HUES6 (cell line): Measurements from ENCODE around the gene ZFYVE26.

Source experiments
- H3K27ac ChIP-seq: 2 replicates; pipeline ENCODE4 v1.7.0; 2013; ENCODE audit warnings: low read depth, mild to moderate bottlenecking, low read length, inconsistent platforms
- H3K27me3 ChIP-seq: 2 replicates; pipeline ENCODE4 v1.6.1; 2013; ENCODE audit warnings: low read length; ENCODE audit not compliant: control insufficient read depth, insufficient read depth
- H3K36me3 ChIP-seq: 2 replicates; pipeline ENCODE4 v1.6.1; 2013; ENCODE audit warnings: low read length; ENCODE audit not compliant: control insufficient read depth, insufficient read depth
- H3K4me1 ChIP-seq: 2 replicates; pipeline ENCODE4 v1.6.1; 2013; ENCODE audit warnings: low read length; ENCODE audit not compliant: control insufficient read depth, insufficient read depth
- H3K4me3 ChIP-seq: 2 replicates; pipeline ENCODE4 v1.5.1; 2013; ENCODE audit warnings: low read depth, low read length
- H3K9ac ChIP-seq: one replicate; pipeline ENCODE4 v1.6.1; 2013; ENCODE audit warnings: mild to moderate bottlenecking, low read length
- H3K9me3 ChIP-seq: 2 replicates; pipeline ENCODE4 v1.6.1; 2013; ENCODE audit warnings: low read depth, low read length; ENCODE audit not compliant: control insufficient read depth, insufficient read depth

The ZFYVE26 gene

DNA sequence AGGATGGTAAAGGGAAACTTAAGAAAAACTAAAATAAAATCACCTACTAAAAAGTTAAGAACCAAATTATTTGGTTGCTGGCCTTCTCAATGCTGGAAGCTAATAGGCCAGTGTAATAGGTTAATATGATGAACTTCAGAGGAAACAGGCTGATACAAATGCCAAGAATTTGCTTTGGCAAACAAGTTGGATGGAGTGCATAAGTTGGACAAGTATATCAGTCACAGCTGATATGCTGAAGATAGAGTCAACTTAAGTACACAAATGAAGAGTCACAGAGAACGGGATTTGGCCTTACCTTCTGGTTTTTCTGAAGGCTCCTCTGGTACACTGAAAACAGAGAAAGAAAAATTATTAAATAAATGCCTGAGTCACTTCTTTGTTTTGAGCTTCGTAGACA, 48.2 kb downstream of the ZFYVE26 start:
- Histone ChIP-seq H3K27me3 (no peaks in the 10 kb centered on the region), H3K4me3 (no peak overlapping the region), H3K4me1 (no peaks in the 10 kb centered on the region), H3K9me3 (no peaks in the 10 kb centered on the region), H3K27ac (no peak overlapping the region), H3K9ac (no peak overlapping the region), H3K36me3 (peaks cover 97% of the 10 kb centered on the region)

- Histone ChIP-seq H3K4me3 (no peak overlapping the region), H3K9me3 (no peaks in the 10 kb centered on the region), H3K9ac (no peak overlapping the region), H3K4me1 (no peaks in the 10 kb centered on the region), H3K27me3 (no peaks in the 10 kb centered on the region), H3K36me3 (peaks cover 97% of the 10 kb centered on the region), H3K27ac (no peak overlapping the region)
Measured at GRCh38 chr14:67766035-67766680, 50.2 kb downstream of the ZFYVE26 start.

DNA sequence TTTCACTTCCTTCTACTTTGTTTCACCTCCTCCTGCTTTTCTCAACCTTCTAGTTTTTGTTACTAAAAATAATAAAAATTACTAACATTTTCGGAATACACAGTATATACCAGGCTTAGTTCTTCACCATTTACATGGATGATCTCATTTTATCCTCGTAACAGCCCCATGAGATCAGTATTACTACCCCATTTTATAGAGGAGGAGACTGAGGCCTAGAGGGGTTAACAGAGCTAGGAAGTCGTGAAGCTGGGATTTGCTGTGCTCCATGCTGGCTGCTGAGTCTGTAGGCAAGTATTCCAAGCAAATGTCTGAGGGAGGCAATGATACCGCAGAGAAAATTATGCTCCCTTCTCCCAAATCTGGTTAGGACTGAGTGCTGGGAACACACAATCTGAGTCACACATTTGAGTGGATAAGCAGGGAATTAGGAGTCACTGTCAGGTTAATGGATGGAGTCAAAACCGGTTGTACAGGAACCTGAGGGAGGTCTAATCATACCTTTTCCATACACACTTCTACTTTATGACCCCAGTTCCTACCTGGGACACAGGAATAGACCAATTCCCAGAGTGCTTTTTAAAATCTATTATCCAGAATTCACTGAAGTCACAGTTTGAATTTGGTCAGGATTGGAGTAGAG, 51.1 kb downstream of the ZFYVE26 start:
- H3K4me1 ChIP-seq: no peaks in the 10 kb centered on the region
- no peak overlapping the region for H3K4me3 ChIP-seq
- H3K36me3 ChIP-seq: peaks cover 97% of the 10 kb centered on the region
- no peak overlapping the region for H3K27ac ChIP-seq
- H3K27me3 ChIP-seq: no peaks in the 10 kb centered on the region
- H3K9me3 ChIP-seq: no peaks in the 10 kb centered on the region
- H3K9ac ChIP-seq: no peak overlapping the region

DNA sequence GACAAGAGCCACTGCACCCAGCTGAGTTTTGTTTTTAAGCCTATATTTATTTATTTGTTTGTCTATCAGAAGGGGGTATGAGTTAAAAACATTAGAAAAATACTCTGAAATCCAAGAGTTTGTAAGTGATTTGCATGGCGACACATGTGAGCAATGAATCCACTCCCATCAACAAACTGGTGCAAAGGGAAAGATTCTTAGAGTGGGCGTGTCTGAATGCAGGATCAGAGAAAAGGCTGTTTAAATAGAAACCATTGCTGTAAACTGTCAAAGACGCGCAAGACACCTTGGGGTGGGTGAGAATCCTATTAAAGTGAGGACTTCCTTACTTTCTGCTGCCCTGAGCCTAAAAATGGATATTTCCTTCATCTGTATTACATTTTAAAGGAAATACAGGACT, 51.9 kb downstream of the ZFYVE26 start:
- Histone ChIP-seq H3K9me3 (no peaks in the 10 kb centered on the region), H3K36me3 (peaks cover 97% of the 10 kb centered on the region), H3K4me3 (no peak overlapping the region), H3K4me1 (no peaks in the 10 kb centered on the region), H3K27me3 (no peaks in the 10 kb centered on the region), H3K27ac (no peak overlapping the region), H3K9ac (no peak overlapping the region)

DNA sequence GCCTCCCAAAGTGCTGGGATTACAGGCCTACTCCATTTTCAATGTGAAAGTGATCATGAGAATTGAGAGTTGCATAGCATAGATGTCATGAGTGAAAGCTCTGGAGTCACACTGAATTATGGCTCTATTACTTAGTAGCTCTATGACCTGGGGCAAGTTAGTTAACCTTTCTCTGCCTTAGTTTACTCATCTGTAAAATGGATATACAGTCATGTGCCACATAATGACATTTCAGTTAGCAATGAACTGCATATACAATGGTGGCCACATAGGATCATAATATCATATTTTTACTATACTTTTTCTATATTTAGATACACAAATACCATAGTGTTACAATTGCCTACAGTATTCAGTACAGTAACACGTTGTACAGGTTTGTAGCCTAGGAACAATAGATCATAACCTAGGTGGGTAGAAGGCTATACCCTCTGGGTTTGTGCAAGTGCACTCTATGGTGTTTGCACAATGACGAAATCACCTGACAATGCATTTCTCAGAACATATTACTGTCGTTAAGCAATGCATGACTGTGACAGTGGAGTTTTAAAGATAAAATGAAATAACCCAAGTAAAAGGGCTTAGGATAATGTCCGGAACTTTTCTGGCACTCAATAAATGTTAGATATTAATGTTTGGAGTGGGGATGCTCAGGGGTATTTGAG, 53.1 kb downstream of the ZFYVE26 start:
- no peaks in the 10 kb centered on the region for H3K27me3 ChIP-seq
- H3K4me3 ChIP-seq: no peak overlapping the region
- no peaks in the 10 kb centered on the region for H3K9me3 ChIP-seq
- peaks cover 85% of the 10 kb centered on the region for H3K36me3 ChIP-seq
- H3K27ac ChIP-seq: no peak overlapping the region
- no peaks in the 10 kb centered on the region for H3K4me1 ChIP-seq
- H3K9ac ChIP-seq: no peak overlapping the region

DNA sequence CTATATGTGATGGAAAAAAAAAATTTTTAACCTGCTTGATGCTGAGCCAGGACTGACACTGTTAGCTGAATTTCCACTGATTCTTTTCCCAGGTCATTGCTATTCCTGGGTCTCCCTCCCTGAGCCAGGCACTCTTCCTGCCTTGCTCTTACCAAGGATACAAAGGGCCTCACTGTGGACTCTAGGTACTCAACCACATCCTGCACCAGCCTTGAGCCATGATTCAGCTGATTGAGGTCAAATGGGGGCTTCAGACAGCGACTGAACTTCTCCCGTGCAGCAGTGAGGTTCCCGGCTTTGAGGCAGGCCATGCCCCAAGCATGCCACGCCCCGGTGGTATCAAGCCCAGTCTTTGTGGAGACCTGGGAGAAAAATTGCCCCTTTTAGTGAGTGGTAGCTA, 54.3 kb downstream of the ZFYVE26 start:
- H3K4me1 ChIP-seq: no peaks in the 10 kb centered on the region
- H3K9ac ChIP-seq: no peak overlapping the region
- no peak overlapping the region for H3K27ac ChIP-seq
- no peaks in the 10 kb centered on the region for H3K27me3 ChIP-seq
- no peak overlapping the region for H3K4me3 ChIP-seq
- no peaks in the 10 kb centered on the region for H3K9me3 ChIP-seq
- H3K36me3 ChIP-seq: peaks cover 78% of the 10 kb centered on the region

- Histone ChIP-seq H3K4me1 (no peaks in the 10 kb centered on the region), H3K27ac (no peak overlapping the region), H3K4me3 (no peak overlapping the region), H3K9ac (no peak overlapping the region), H3K9me3 (no peaks in the 10 kb centered on the region), H3K36me3 (peaks cover 72% of the 10 kb centered on the region), H3K27me3 (no peaks in the 10 kb centered on the region)
Measured at GRCh38 chr14:67759916-67760315, 56.5 kb downstream of the ZFYVE26 start.

DNA sequence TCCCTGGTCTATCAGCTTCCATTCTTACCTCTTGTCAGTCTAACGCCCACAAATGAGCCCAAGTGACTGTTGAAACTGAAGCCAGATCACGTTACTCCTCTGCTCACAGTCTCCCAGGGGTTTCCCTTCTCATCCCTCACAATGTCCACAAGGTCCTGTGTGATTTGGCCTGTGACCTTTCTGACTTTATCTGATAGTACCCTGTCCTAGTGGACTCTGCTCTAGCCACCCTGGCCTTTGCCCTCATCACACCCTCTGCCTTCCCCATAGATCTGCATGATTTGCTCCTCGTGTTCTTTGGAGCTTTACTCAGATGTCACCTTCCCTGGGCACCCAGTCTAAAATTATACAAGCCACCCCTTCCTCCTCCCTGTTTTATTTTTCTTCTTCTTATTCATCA, 59.2 kb downstream of the ZFYVE26 start:
- Histone ChIP-seq H3K9ac (no peak overlapping the region), H3K9me3 (no peaks in the 10 kb centered on the region), H3K27me3 (no peaks in the 10 kb centered on the region), H3K4me3 (no peak overlapping the region), H3K27ac (no peak overlapping the region), H3K36me3 (peaks cover 73% of the 10 kb centered on the region), H3K4me1 (no peaks in the 10 kb centered on the region)

DNA sequence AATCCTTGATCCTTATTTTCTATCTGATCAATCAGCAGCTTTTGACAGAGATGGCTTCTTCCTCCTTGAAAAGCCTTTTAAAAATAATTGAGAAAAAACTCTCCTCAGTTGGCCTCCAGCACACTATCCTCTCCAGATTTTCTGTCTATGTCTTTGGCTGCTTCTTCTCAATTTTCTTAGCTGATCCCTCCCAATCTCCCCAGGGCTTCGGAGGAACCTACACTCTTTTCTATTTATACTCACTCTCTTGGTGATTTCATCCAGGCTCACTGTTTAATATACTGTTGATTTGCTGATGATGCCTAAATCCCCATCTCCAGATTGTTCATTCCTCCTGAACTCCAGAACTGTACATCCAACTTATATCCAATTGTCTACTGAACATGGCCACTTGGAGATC, 59.9 kb downstream of the ZFYVE26 start:
- Histone ChIP-seq H3K36me3 (peaks cover 73% of the 10 kb centered on the region), H3K4me3 (no peak overlapping the region), H3K4me1 (no peaks in the 10 kb centered on the region), H3K27me3 (no peaks in the 10 kb centered on the region), H3K27ac (no peak overlapping the region), H3K9ac (no peak overlapping the region), H3K9me3 (no peaks in the 10 kb centered on the region)

DNA sequence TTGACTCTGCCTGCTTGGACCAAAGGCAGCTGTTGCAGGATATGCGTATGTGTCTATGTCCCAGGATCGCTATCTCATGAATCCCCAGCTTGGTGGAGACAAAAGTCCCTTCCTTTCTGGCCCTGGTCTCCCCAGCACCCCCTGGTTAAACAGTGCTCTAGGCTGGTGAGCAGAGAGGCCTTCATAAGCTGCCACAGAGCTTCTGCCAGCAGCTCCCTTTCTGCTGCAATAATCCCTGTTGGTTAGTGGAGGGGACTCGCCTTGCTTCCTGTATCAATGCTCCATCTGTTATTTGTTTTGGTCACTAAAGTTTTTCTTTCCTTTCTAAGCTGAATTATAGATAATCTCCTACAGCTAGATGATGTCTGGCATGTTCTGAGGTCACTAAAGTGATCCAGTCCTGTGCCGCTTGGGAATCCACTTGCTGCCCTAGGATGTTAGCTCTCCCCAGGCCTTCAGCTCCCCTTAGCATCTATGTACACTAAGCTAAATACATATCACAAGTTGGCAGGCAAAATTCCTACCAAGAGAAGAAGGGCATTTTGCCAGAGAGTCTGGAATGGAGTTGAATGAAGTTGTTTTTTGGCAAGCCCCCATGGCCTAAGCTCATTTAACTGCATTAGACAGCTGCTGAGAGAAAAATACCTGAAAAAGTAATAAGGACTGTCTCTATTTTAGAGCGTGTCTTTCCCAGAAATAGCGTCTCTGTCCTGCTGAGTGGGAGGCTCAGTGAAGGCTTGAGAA, 66.9 kb downstream of the ZFYVE26 start:
- Histone ChIP-seq H3K4me1 (no peaks in the 10 kb centered on the region), H3K4me3 (no peak overlapping the region), H3K9me3 (no peaks in the 10 kb centered on the region), H3K9ac (no peak overlapping the region), H3K27me3 (no peaks in the 10 kb centered on the region), H3K36me3 (peaks cover 72% of the 10 kb centered on the region), H3K27ac (no peak overlapping the region)

- Histone ChIP-seq H3K4me3 (no peak overlapping the region), H3K36me3 (peaks cover 60% of the 10 kb centered on the region), H3K4me1 (no peaks in the 10 kb centered on the region), H3K9me3 (no peaks in the 10 kb centered on the region), H3K27me3 (no peaks in the 10 kb centered on the region), H3K27ac (no peak overlapping the region), H3K9ac (no peak overlapping the region)
Measured at GRCh38 chr14:67748312-67748711, 68.1 kb downstream of the ZFYVE26 start.
